Colon (tissue), 2 donors: ENCODE results near the gene ARHGAP25.

Experiments used
- FAIRE-seq: peaks from 2 replicates; lab custom pipeline; 2012; peaks lifted over from hg19 to GRCh38; lab: Jason Lieb, UNC
- donor health status: control.
- donor health status: control.

The ARHGAP25 gene, protein sequence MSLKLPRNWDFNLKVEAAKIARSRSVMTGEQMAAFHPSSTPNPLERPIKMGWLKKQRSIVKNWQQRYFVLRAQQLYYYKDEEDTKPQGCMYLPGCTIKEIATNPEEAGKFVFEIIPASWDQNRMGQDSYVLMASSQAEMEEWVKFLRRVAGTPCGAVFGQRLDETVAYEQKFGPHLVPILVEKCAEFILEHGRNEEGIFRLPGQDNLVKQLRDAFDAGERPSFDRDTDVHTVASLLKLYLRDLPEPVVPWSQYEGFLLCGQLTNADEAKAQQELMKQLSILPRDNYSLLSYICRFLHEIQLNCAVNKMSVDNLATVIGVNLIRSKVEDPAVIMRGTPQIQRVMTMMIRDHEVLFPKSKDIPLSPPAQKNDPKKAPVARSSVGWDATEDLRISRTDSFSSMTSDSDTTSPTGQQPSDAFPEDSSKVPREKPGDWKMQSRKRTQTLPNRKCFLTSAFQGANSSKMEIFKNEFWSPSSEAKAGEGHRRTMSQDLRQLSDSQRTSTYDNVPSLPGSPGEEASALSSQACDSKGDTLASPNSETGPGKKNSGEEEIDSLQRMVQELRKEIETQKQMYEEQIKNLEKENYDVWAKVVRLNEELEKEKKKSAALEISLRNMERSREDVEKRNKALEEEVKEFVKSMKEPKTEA

DNA sequence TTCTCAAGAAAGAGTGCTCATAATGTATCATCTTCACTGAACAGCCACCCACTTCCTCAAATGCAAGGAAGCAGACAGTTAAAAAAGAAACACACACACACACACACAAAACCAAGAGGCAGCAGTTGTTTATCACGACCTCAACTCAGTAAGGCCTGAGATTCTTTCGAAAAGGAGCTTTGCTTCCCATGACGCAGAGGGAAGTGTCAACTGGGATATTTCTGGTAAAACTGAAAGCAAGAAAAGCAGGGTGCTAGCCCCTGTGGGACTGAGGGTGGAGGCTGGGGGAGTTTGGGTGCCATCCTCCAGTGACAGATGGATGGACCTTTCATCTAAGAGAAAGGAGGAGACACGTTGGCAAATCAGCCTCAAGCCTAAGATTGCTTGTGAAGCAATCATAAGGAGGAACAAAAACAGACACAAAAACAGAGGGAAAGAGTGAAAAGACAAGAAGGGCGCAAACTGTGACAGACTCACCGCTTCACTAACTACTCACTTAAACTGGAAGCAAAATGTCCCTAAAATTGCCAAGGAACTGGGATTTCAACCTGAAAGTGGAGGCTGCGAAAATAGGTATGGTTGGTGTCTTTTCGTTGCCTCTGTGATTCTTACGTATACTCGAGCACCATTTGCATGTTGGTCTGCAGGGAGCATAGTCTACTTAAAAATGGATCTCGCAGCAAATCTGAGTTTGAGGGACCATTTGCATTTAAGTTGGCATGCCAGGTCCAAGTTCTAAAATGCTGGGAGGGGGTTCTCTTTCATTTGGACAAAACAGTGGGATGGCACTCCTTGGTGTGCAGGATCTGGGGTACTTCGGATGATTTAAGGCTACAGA is at the start of gene ARHGAP25:
Gene ARHGAP25, plus strand, starts transcription at position 124 of the 838 bp plus-strand sequence. Its CDS starts 389 bp downstream, at position 513.
- no peak for FAIRE-seq

DNA sequence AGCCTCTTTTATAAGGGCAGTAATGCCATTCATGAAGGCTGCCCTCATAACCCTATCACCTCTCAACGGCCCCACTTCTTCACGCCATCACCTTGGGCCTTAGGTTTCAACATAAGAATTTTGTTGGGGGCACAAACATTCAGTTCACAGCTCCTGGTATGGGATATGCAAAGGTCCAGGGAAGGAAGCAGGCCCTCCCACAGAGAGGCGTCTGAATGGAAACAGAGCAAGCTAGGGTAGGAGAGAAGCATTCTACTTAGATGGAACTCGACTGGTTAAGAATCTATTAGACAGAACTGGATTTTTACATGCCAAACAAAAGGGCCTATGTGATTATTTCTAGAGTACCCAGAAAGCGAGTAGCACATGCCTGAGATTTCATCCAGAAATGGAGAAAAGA is 48.4 kb upstream of the ARHGAP25 start:
- no peak for FAIRE-seq

GRCh38 chr2:68687018-68687417 is 47.6 kb upstream of the ARHGAP25 start:
- FAIRE-seq = no peak

- no peak for FAIRE-seq
Observed at GRCh38 chr2:68689553-68690537, 44.8 kb upstream of the ARHGAP25 start.

DNA sequence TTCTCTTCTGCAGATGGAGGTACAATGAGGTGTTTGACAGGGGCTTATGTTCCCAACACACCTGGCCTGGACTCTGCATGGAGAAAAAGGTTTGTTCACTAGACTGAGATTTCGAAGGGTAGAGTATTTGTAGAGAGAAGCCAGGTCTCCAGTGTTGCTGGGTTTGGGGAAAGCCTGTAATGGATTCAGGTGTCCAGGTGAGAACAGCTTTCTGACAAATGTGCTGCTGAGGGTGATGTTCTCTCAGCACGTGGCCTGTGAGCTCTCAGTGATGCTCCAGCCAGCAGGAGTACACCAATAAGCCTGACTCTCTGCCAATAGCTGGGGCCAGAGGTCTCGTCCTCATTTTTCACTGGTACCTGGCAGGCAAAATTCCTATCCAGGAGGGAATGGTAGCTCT is 43.8 kb upstream of the ARHGAP25 start:
- no peak for FAIRE-seq

DNA sequence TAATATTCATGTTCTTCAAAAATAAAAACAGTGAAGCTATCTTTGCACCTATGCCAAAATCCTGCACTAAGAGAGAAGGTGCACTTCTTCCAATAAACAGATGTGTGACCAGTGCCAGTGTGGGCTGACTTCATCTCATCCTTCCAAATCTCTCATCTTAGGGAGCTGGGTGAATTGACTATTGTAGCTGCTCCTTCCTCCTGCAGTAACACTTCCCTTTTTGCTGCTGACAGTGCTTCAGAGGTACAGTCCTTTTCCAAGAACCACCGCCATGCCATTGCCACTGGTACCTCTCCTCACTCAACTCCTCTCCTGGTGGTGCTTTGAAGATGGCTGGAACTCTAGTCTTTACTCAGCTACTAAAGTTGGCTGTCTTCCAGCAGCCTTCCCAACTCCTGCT is 42.1 kb upstream of the ARHGAP25 start:
- no peak for FAIRE-seq

DNA sequence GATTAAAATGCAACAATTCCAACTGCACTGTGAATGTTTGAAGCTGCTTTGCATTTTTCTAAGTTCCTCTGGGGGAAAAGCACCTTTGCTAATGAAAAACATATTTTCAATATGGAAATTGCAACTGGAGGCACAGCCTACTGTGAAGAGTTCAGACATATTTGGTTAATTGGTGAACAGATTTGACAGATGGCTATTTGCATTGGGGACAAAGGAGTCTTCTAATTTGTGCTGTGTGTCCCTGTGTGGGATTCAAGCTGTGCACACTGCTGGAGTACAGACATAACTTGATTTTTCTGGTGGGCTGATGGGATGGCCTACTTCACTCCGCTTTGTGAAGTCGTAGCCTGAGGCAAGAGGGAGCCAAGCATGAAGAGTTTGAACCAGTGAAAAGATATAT is 40.7 kb upstream of the ARHGAP25 start:
- FAIRE-seq = no peak

- no peak for FAIRE-seq
Observed at GRCh38 chr2:68695971-68696370, 38.6 kb upstream of the ARHGAP25 start.

DNA sequence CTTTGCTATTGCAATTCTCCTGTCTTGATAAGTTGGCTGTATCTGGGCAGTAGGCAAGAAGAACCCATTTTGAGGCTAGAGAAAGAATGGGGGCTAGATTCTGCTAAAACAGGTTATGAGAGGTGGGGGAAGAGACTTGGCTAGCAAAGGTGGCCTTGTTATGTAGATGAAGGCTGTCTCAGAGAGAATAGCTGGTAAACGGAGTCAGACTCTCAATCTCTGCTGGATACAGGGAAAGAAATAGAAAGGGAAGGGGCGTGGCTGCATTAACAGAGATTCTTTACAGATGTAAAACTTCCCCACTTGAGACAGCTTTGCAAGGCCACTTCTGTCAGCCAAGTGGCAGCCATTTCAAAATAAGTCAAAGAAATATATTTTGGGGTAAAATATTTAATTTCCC is 38.1 kb upstream of the ARHGAP25 start:
- FAIRE-seq = no peak

DNA sequence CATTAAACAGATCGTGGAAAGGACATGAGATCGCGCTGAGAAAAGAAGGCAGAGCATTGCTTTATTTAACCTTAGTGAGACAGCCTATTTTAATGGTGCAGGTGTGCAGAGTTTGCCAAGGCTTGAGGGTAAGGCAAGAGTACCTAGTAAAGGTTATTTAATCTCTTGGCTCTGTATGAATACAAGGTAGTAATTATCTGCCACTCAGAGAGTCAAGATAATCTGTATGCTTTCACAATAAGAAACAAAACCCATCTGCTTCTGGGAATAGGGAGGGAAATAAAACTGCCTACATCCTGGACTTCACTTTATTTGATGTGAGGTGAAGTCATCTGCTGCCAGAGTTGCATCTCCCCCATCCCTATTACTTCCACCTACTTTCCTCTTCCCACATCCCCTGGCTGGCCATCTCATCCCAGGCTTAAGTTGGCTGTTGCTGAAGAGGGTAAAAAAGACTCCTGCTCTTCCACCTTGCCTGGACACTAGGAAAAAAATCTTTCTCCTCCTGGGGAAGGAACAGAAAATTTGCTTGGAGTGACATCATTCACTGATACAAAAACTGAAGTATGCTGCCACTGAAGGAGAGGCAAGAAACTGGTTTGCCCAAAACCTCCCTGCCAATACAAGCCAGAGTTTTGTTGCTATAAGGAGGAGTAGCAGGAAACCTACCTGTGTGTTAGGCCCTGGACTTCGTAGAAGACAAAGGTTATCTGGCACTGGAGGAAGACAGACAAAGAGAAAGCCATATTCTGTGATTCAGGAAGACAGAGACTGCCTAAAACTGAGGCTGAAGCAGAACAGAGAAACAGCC is 35.8 kb upstream of the ARHGAP25 start:
- no peak for FAIRE-seq

DNA sequence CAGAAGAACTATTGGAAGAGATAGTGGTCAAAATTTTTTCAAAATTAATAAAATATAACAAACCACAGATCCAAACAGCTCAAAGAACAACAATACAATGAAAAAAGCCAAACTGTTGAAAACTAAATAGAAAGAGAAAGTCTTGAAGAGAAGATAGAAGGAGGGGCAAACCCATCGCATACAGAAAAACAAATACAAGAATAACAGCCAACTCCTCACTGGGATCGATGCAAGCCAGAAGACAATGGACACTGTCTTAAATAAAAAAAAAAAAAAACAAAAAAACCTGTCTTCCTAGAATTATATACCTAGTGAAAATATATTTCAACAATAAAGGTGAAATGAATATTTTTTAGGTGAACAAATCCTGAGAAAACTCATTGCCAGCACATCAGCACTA is 34.1 kb upstream of the ARHGAP25 start:
- no peak for FAIRE-seq

- FAIRE-seq = no peak
Observed at GRCh38 chr2:68706637-68707036, 28.0 kb upstream of the ARHGAP25 start.

DNA sequence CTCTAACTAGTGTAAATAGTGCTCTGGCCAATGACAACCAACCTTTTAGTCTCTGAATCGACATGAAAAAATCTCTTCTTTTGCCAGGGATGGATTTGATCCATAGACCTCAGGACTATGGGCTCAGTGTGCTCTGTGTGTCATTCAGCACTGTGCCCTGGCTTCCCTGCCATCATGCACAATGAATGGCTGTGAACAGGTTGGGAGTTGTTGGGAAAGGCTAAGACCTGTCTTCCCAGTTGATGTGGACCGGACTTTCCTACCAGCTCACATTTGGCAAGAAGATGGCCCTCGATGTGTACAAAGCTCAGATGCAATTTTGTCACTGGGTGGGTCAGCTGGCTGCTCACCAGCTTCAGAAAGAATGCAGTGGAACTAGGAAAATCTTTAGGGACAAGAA is 26.0 kb upstream of the ARHGAP25 start:
- no peak for FAIRE-seq

DNA sequence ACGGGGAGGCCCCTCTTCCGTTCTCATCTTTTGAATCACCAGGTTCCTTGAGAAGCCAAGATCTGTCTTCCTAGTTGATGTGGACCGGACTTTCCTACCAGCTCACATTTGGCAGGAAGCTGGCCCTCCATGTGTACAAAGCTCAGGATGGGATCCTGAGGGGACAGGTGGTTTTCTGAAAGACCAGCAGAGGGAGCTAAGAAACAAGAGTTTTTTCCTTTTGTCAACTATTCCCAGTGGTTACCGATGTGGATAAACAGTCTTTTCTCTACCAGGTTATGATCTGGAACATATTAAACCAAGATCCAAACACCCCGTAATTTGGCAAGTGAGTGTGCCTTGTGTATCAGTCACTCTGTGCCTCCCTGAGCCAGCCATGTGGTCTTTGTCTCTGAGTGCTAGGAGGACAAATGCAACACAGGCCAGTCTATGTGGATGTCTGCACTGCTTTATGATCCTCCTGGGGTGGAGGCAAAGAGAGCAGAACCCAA is 25.1 kb upstream of the ARHGAP25 start:
- no peak for FAIRE-seq

GRCh38 chr2:68710336-68710735 is 24.3 kb upstream of the ARHGAP25 start:
- no peak for FAIRE-seq

- FAIRE-seq = no peak
Observed at GRCh38 chr2:68710756-68711155, 23.9 kb upstream of the ARHGAP25 start.

DNA sequence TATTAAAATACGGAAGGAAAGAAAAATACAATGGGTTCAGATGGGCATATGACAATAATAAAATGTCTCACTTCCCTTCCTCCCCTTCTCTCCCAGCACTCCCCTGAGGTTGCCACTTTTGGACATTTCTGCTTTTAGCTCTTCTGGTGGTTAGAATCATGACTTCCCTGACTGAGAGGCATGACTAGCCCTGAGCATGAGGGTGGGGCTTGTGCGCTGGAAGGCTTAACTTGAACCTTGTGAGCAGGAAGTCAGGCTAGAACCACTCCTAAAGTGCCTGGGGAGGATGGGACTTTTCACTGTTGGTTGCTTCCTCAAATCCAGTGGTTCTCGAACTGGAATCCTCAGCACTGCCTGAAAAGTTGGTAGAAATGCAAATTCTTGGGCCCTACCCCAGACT is 19.7 kb upstream of the ARHGAP25 start:
- FAIRE-seq = no peak

DNA sequence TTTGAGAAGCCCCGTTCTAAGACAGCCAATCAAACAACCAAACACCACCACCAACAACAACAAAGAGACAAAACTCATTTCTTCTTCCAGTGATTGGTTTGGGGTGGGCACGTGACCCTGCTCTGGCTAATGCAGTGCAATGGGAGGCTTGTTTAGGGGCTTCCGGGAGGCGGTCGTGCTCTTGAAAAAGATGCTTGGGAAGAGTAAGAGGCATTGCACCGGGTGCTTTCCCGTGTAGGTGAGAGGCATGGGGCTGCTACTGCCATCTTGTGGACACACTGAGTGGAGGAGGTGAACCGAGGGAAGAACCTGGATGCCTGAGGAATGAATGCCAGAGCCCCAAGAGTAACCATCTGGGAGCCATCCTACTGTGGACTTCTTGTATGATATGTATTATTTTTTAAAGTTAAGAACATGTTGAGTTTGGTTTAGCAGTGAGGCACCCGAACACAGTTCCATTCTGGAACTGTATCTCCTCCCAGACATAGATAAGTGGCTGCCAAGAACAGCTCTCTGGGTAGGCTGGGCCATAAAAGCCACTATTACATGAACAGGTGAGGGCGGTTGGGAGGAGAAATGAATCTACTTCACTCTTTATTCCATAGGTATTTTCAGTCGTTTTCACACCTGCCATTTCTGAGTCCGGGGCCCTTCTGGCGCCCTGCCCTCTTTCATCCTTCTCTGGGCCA is 19.1 kb upstream of the ARHGAP25 start:
- no peak for FAIRE-seq

GRCh38 chr2:68716604-68717304 is 17.9 kb upstream of the ARHGAP25 start:
- no peak for FAIRE-seq
